K562 (cell line): ENCODE data around the gene MPPED2. TPM values are rescaled to one million over a fixed set of nuclear protein-coding genes. Genes with fewer than 3 reads are reported as not detected.

Source experiments
- ATAC-seq: fragments of 200-7000 bp; cut with Tn5 transposase; 3 replicates; pipeline ENCODE4 v1.9.1; 2020; ENCODE audit warnings: moderate library complexity
- BruUV-seq: library from RNA; stranded (reverse); fragments of 400-500 nt; replicated peaks from 2 replicates; lab custom pipeline; 2021; lab: Mats Ljungman, UMichigan
- CTCF ChIA-PET: fragments of 300-600 bp; formaldehyde crosslinking; extraction: SDS; loops from one replicate; lab custom pipeline; 2021; ENCODE audit warnings: low intra/inter-chr PET ratio; lab: Yijun Ruan, JAX
- POLR2A ChIA-PET: fragments of 300-600, 350-650 bp; sonication (Branson Sonifier 250); formaldehyde crosslinking; extraction: SDS; loops from one replicate; lab custom pipeline; 2021; ENCODE audit warnings: antibody characterized with exemption, inconsistent platforms; lab: Yijun Ruan, JAX
- DNase-seq, 4 experiments: peaks; one replicate each; pipeline versions ENCODE4 v3.0.0 to v3.0.0-alpha.2; 2011 to 2018; ENCODE audit warnings: low spot score in 3 of 4, mixed read lengths in 3 of 4; ENCODE audit errors: extremely low read depth in 1 of 4
- FAIRE-seq: peaks from 2 replicates; lab custom pipeline; 2011; peaks lifted over from hg19 to GRCh38; lab: Jason Lieb, UNC
- H2AFZ ChIP-seq: 2 replicates; pipeline ENCODE4 v1.6.0; 2011; ENCODE audit warnings: low read depth, low read length, control low read depth, inconsistent platforms
- H3K27ac ChIP-seq: fragments of 200-600 bp; 3 replicates; pipeline ENCODE4 v1.8.0; 2011; ENCODE audit warnings: low read depth, mild to moderate bottlenecking, control low read depth, inconsistent platforms, low read length, moderate library complexity, mixed read lengths; ENCODE audit errors: extremely low read depth
- H3K27me3 ChIP-seq, 2 experiments: fragments of 300-600 bp in 1 of 2; 2 replicates in 1 of 2; 3 replicates in 1 of 2; pipeline versions ENCODE4 v1.6.0 to v1.8.0; 2011; ENCODE audit warnings: inconsistent platforms in 2 of 2, low read length in 2 of 2, mild to moderate bottlenecking in 1 of 2, mixed read lengths in 1 of 2, moderate library complexity in 1 of 2; ENCODE audit not compliant: control insufficient read depth in 2 of 2, insufficient read depth in 2 of 2
- H3K36me3 ChIP-seq: fragments of 300-600 bp; 3 replicates; pipeline ENCODE4 v1.8.0; 2011; ENCODE audit warnings: mild to moderate bottlenecking, low read length, inconsistent platforms; ENCODE audit not compliant: control insufficient read depth, insufficient read depth
- H3K4me1 ChIP-seq, 2 experiments: fragments of 200-600 bp in 1 of 2; replicated peaks in 1 of 2; 2 replicates in 1 of 2; 3 replicates in 1 of 2; pipeline versions ENCODE4 v1.5.1 to v1.8.0; 2011; ENCODE audit warnings: inconsistent platforms in 2 of 2, low read length in 2 of 2, mild to moderate bottlenecking in 1 of 2, mixed read lengths in 1 of 2, moderate library complexity in 1 of 2; ENCODE audit not compliant: control insufficient read depth in 2 of 2, insufficient read depth in 2 of 2
- H3K4me2 ChIP-seq: 2 replicates; pipeline ENCODE4 v1.6.1; 2011; ENCODE audit warnings: low read length, control low read depth, inconsistent platforms, mixed read lengths; ENCODE audit not compliant: insufficient read depth
- H3K4me3 ChIP-seq: fragments of 200-600 bp; sonication (generic), shearing (Covaris generic); 2 replicates; pipeline ENCODE4 v1.5.1; 2016; ENCODE audit warnings: control low read depth, inconsistent platforms
- H3K79me2 ChIP-seq: fragments of 200-600 bp; 3 replicates; pipeline ENCODE4 v1.8.0; 2011; ENCODE audit warnings: low read length, inconsistent platforms; ENCODE audit not compliant: control insufficient read depth, insufficient read depth
- H3K9ac ChIP-seq, 2 experiments: 2 replicates each; pipeline versions ENCODE4 v1.6.0 to v1.6.1; 2011; ENCODE audit warnings: low read depth in 2 of 2, low read length in 2 of 2, control low read depth in 1 of 2, inconsistent platforms in 1 of 2, mild to moderate bottlenecking in 1 of 2, mixed read lengths in 1 of 2; ENCODE audit not compliant: insufficient read depth in 1 of 2
- H3K9me1 ChIP-seq: one replicate; pipeline ENCODE4 v1.6.0; 2011; ENCODE audit warnings: inconsistent platforms, mild to moderate bottlenecking, low read length, moderate library complexity; ENCODE audit not compliant: control insufficient read depth, insufficient read depth
- H3K9me3 ChIP-seq: replicated peaks from 2 replicates; pipeline ENCODE4 v1.5.1; 2011; ENCODE audit warnings: low read depth, low read length, inconsistent platforms; ENCODE audit not compliant: control insufficient read depth, insufficient read depth
- H4K20me1 ChIP-seq: replicated peaks from 2 replicates; pipeline ENCODE4 v1.6.1; 2011; ENCODE audit warnings: low read length, inconsistent platforms, mixed read lengths; ENCODE audit not compliant: control insufficient read depth, insufficient read depth
- BCOR ChIP-seq: fragments of 450-650 bp; IDR thresholded peaks from 2 replicates; pipeline ENCODE4 v1.6.1; 2016
- NR2C1 ChIP-seq, 2 experiments: fragments of 450-650 bp; IDR thresholded peaks; 2 replicates each; pipeline ENCODE4 v1.6.1; 2017; ENCODE audit warnings: mild to moderate bottlenecking in 2 of 2, antibody characterized with exemption in 1 of 2, inconsistent platforms in 1 of 2, missing compliant biosample characterization in 1 of 2, missing genetic modification characterization in 1 of 2
- PBX2 ChIP-seq, 2 experiments: IDR thresholded peaks in 1 of 2; conservative IDR thresholded peaks in 1 of 2; 2 replicates each; pipeline ENCODE4 v1.6.1; 2016; ENCODE audit warnings: low read depth in 2 of 2, mild to moderate bottlenecking in 1 of 2, missing compliant biosample characterization in 1 of 2, missing genetic modification characterization in 1 of 2, moderate library complexity in 1 of 2
- RB1 ChIP-seq: fragments of 450-650 bp; IDR thresholded peaks from 2 replicates; pipeline ENCODE4 v1.6.1; 2017; ENCODE audit warnings: low read depth, mild to moderate bottlenecking
- RNF2 ChIP-seq: sonication (generic); IDR thresholded peaks from 2 replicates; pipeline ENCODE4 v1.6.1; 2016
- SMAD4 ChIP-seq: fragments of 250-450 bp; sonication (Bioruptor Pico); conservative IDR thresholded peaks from 2 replicates; pipeline ENCODE4 v1.8.0; 2021; ENCODE audit warnings: inconsistent platforms, mild to moderate bottlenecking, moderate library complexity
- SNIP1 ChIP-seq: fragments of 450-650 bp; IDR thresholded peaks from 2 replicates; pipeline ENCODE4 v1.7.1; 2017; ENCODE audit warnings: low read depth, mild to moderate bottlenecking
- ZFX ChIP-seq: sonication (generic); formaldehyde crosslinking; IDR thresholded peaks from 2 replicates; pipeline ENCODE4 v1.8.0; 2022; ENCODE audit warnings: mild to moderate bottlenecking, missing genetic modification reagents, moderate library complexity
- ZNF239 ChIP-seq: fragments of 250-450 bp; sonication (Bioruptor Pico); IDR thresholded peaks from 2 replicates; pipeline ENCODE4 v1.4.0; 2020; ENCODE audit warnings: mild to moderate bottlenecking
- ZNF324 ChIP-seq: fragments of 250-450 bp; sonication (Bioruptor Pico); IDR thresholded peaks from 2 replicates; pipeline ENCODE4 v1.4.0; 2020; ENCODE audit warnings: mild to moderate bottlenecking
- ZNF639 ChIP-seq, 2 experiments: fragments of 200-800 bp in 1 of 2; sonication (Bioruptor generic) in 1 of 2; sonication (generic) in 1 of 2; formaldehyde crosslinking in 1 of 2; IDR thresholded peaks in 1 of 2; conservative IDR thresholded peaks in 1 of 2; 2 replicates each; pipeline versions ENCODE4 v1.5.0 to v1.6.1; 2016 to 2020; ENCODE audit warnings: missing compliant biosample characterization in 1 of 2, missing genetic modification characterization in 1 of 2, missing genetic modification reagents in 1 of 2
- WGBS: fragments of 100-300 bp; shearing (Covaris generic); methylation state at CpG from one replicate; pipeline ENCODE4 v1.1.6; 2016; ENCODE audit warnings: low coverage, mixed read lengths; ENCODE audit not compliant: insufficient coverage; ENCODE audit errors: missing lambda C conversion rate; 5-methylcytosine and 5-hydroxymethylcytosine counted together
- in situ Hi-C: fragments of 300-500 bp; cut with MboI; formaldehyde crosslinking; loops from 4 replicates; pipeline ENCODE4 v1.15.0; 2018; ENCODE audit warnings: inconsistent platforms, mixed read lengths
- intact Hi-C: fragments of 100-400 bp; cut with micrococcal nuclease; formaldehyde crosslinking; loops from 2 replicates; pipeline ENCODE4 v1.14.2; 2022
- polyA plus RNA-seq, 8 experiments: library from polyadenylated mRNA; depleted of rRNA in 4 of 8; stranded (reverse) in 5 of 8; unstranded in 3 of 8; fragments of >200 nt; fragmentation: Nextera tagmentation in 2 of 8; fragmentation: Illumina TruSeq in 1 of 8; extraction: Ambion mirVana in 2 of 8; extraction: Trizol in 1 of 8; gene quantifications; 2 replicates each; pipeline versions ENCODE4 v1.2.1 to v1.2.3, GENCODE V29; 2011 to 2014; ENCODE audit warnings: inconsistent platforms in 1 of 8, missing spikeins in 1 of 8
- total RNA-seq, 7 experiments: library from RNA; depleted of rRNA in 6 of 7; stranded (reverse); fragments of >200 nt in 6 of 7; fragmentation: Illumina TruSeq in 2 of 7; extraction: Trizol in 2 of 7; gene quantifications; 2 replicates each; pipeline versions ENCODE4 v1.2.1 to v1.2.3, GENCODE V29; 2011 to 2021; ENCODE audit warnings: low replicate concordance in 1 of 7

Gene MPPED2
- total and polyA plus RNA-seq, 9 of the 15 experiments (the other 6 are each of a cell fraction or from before 2014, with no cell fraction given), result not detected

DNA sequence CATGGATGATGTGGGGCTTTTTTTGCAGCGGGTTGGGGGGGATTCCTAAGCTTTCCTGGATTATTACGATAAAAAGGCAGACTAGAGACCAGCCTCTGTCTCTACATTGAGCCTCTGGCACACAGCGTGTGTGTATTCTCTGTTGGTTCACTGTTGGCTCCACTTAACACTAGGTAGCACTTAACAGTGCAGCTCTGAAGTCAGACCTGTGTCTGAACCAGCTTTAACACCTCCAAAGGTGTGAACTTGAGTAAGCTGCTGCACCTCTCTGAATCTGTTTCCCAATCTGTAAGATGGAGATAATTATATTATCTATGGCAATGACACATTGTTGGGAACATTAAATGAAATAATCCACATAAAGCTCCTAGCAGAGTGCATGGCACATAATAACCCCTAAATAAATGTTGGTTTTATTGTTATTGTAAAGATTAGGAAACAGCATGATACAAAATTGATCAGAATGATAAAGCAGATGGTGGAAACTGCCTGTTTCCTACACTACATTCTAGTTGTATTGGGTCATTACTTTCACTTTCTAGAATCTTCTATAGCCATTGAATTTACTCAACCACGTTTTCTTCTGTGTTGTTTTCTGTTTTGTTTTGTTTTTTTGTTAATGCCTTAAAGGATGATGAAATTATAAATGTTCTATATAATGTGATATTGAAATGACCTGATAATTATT, 154.9 kb downstream of the MPPED2 start:
- no peaks in the 10 kb centered on the region for H3K27me3 ChIP-seq

More for the DNA sequence above, 154.9 kb downstream of the MPPED2 start:
- BruUV-seq, result no TSS peak
- ChIA-PET POLR2A (no interaction called here), CTCF (no interaction called here)
- no peaks in the 10 kb centered on the region for H3K36me3 ChIP-seq
- whole genome bisulfite sequencing, result 0% methylated on average over 4 of the region's 4 CpGs
- no peaks in the 10 kb centered on the region for H3K4me1 ChIP-seq
- H3K9ac ChIP-seq, result no peak overlapping the region
- no peaks in the 10 kb centered on the region for H3K79me2 ChIP-seq
- H3K9me3 ChIP-seq, result no peaks in the 10 kb centered on the region
- no peaks in the 10 kb centered on the region for H4K20me1 ChIP-seq
- no peak overlapping the region for H2AFZ ChIP-seq
- H3K27ac ChIP-seq, result no peak overlapping the region
- intact Hi-C loops, result no loop called here
- no peak overlapping the region for H3K4me2 ChIP-seq
- H3K4me3 ChIP-seq, result no peak overlapping the region
- no peak for DNase-seq
- no peak for ATAC-seq
- TF ChIP-seq ZNF324 (CRISPR knock-in tag) (no peak), PBX2 (CRISPR knock-in tag; IDR thresholded peaks at IDR 0.05; ENCODE audit: low read depth) (no peak), PBX2 (tag; conservative IDR thresholded peaks at IDR 0.05; ENCODE audit: low read depth) (no peak), SNIP1 (no peak), SMAD4 (no peak), RNF2 (no peak), NR2C1 (IDR thresholded peaks at IDR 0.05) (no peak), NR2C1 (tag; IDR thresholded peaks at IDR 0.05) (no peak), RB1 (no peak), ZNF239 (CRISPR knock-in tag) (no peak), ZFX (CRISPR knock-in tag) (no peak), ZNF639 (CRISPR knock-in tag; conservative IDR thresholded peaks at IDR 0.05 in 1 of 2, IDR thresholded peaks at IDR 0.05 in 1 of 2) (no peak), BCOR (no peak)
- in situ Hi-C loops, result no loop called here
- FAIRE-seq, result no peak
- no peaks in the 10 kb centered on the region for H3K9me1 ChIP-seq
